ENCODE data around the gene NLRP1.

GRCh38 chr17:5468075-5468473, 116.2 kb downstream of the NLRP1 start:
- no peak for TF ChIP-seq TAF1 (IDR thresholded peaks at IDR 0.05; ENCODE audit: borderline replicate concordance, insufficient read depth, low read length)
- no peak for TF ChIP-seq POLR2AphosphoS5 (IDR thresholded peaks at IDR 0.05; ENCODE audit: low read depth, low read length)
- no peak for TF ChIP-seq REST (IDR thresholded peaks at IDR 0.05; ENCODE audit: insufficient read depth in 1 of 2, low read depth in 2 of 2, low read length in 2 of 2)
